ENCODE data around the gene CACNA1B. TPM values are rescaled to one million over a fixed set of nuclear protein-coding genes. Genes with fewer than 3 reads are reported as not detected.
"Not testable (repeated sequence)": the region's sequence is repeated elsewhere in the genome, so short reads cannot be mapped to it uniquely, and the experiment has no call there.

CACNA1B gene
- total RNA-seq, 2 donors from 2014 or later, result 0.02 to 0.07 TPM

GRCh38 chr9:138149672-138150656 is 272.4 kb downstream of the CACNA1B start:
- ATAC-seq (replicated peaks in 1 of 2) (peak; percentile 31 to 43), DNase-seq (peak; percentile 13 to 31)
- H3K9me3 Mint-ChIP-seq; H3K27me3 Mint-ChIP-seq (ENCODE audit: low read depth); H3K4me1 Mint-ChIP-seq (ENCODE audit: low read depth); H3K27ac Mint-ChIP-seq; H3K36me3 Mint-ChIP-seq (ENCODE audit: insufficient read depth in 2 of 2): not testable (repeated sequence)
- peak overlapping the region; percentile 66 to 75 for H3K4me3 Mint-ChIP-seq

- peak; percentile 95 to 96 for ATAC-seq (replicated peaks in 1 of 2)
- not testable (repeated sequence) for H3K4me1 Mint-ChIP-seq (ENCODE audit: low read depth); H3K36me3 Mint-ChIP-seq (ENCODE audit: insufficient read depth in 2 of 2); H3K27ac Mint-ChIP-seq; H3K27me3 Mint-ChIP-seq (ENCODE audit: low read depth); H3K9me3 Mint-ChIP-seq; H3K4me3 Mint-ChIP-seq
- DNase-seq, result peak; percentile 11 to 44
These were observed 278.2 kb downstream of the CACNA1B start for GRCh38 chr9:138155788-138156187.

GRCh38 chr9:138166793-138167192 is 289.2 kb downstream of the CACNA1B start:
- not testable (repeated sequence) for H3K27me3 Mint-ChIP-seq (ENCODE audit: low read depth); H3K27ac Mint-ChIP-seq; ATAC-seq (replicated peaks in 1 of 2); H3K4me1 Mint-ChIP-seq (ENCODE audit: low read depth); H3K36me3 Mint-ChIP-seq (ENCODE audit: insufficient read depth in 2 of 2); H3K9me3 Mint-ChIP-seq; DNase-seq; H3K4me3 Mint-ChIP-seq

All from activated T-cell treated with anti-CD3 and anti-CD28 coated beads, Interleukin-2, amount 50 U/mL, for 72 hours (primary cell).